Uterus (tissue), 2 donors: ENCODE measurements around the gene DCC.

ENCODE experiments used
- CTCF ChIP-seq, 4 experiments: fragments of 200-600 bp in 2 of 4; fragments of 450-650 bp in 2 of 4; sonication (generic) in 2 of 4; IDR thresholded peaks; one replicate each; pipeline ENCODE4 v1.5.1; 2016 to 2019; ENCODE audit warnings: antibody characterized with exemption in 4 of 4, mild to moderate bottlenecking in 2 of 4, moderate library complexity in 1 of 4
- POLR2A ChIP-seq, 2 donors: fragments of 450-650 bp; IDR thresholded peaks; one replicate each; pipeline ENCODE4 v1.6.1; 2016; ENCODE audit warnings: antibody characterized with exemption in 2 of 2, mild to moderate bottlenecking in 1 of 2, moderate library complexity in 1 of 2

- no peak for TF ChIP-seq CTCF (IDR thresholded peaks at IDR 0.05)
- TF ChIP-seq POLR2A (IDR thresholded peaks at IDR 0.05), result no peak
Observed at GRCh38 chr18:52937840-52938239, 597.8 kb downstream of the DCC start.
